IPS-20b (cell line): ENCODE data around the gene VEGFA.
"Not testable (repeated sequence)": the region's sequence is repeated elsewhere in the genome, so short reads cannot be mapped to it uniquely, and the experiment has no call there.

Experiments used
- H3K27ac ChIP-seq: one replicate; pipeline ENCODE4 v1.5.1; 2013; ENCODE audit warnings: low read length
- H3K27me3 ChIP-seq: 2 replicates; pipeline ENCODE4 v1.6.1; 2013; ENCODE audit warnings: mild to moderate bottlenecking, low read length, inconsistent platforms; ENCODE audit not compliant: insufficient read depth
- H3K36me3 ChIP-seq: 2 replicates; pipeline ENCODE4 v1.6.1; 2013; ENCODE audit warnings: low read depth, mild to moderate bottlenecking, inconsistent platforms, low read length, moderate library complexity; ENCODE audit not compliant: insufficient read depth
- H3K4me1 ChIP-seq: 2 replicates; pipeline ENCODE4 v1.6.1; 2013; ENCODE audit warnings: mild to moderate bottlenecking, control low read depth, inconsistent platforms, low read length, moderate library complexity; ENCODE audit not compliant: insufficient read depth
- H3K4me3 ChIP-seq: 2 replicates; pipeline ENCODE4 v1.5.1; 2013; ENCODE audit warnings: mild to moderate bottlenecking, low read length, inconsistent platforms
- H3K9ac ChIP-seq: 2 replicates; pipeline ENCODE4 v1.6.1; 2013; ENCODE audit warnings: low read depth, mild to moderate bottlenecking, inconsistent platforms, low read length, moderate library complexity
- H3K9me3 ChIP-seq: 2 replicates; pipeline ENCODE4 v1.6.1; 2013; ENCODE audit warnings: mild to moderate bottlenecking, low read depth, low read length, inconsistent platforms; ENCODE audit not compliant: insufficient read depth

VEGFA gene

GRCh38 chr6:43806758-43807227 lies 36.8 kb downstream of the VEGFA start:
- H3K9me3 ChIP-seq = no peaks in the 10 kb centered on the region
- no peaks in the 10 kb centered on the region for H3K27me3 ChIP-seq
- no peak overlapping the region for H3K27ac ChIP-seq
- H3K36me3 ChIP-seq = no peaks in the 10 kb centered on the region
- no peaks in the 10 kb centered on the region for H3K4me1 ChIP-seq
- H3K4me3 ChIP-seq = no peak overlapping the region
- no peak overlapping the region for H3K9ac ChIP-seq

- no peaks in the 10 kb centered on the region for H3K9me3 ChIP-seq
- H3K36me3 ChIP-seq = no peaks in the 10 kb centered on the region
- no peak overlapping the region for H3K27ac ChIP-seq
- no peaks in the 10 kb centered on the region for H3K4me1 ChIP-seq
- no peaks in the 10 kb centered on the region for H3K27me3 ChIP-seq
- no peak overlapping the region for H3K4me3 ChIP-seq
- no peak overlapping the region for H3K9ac ChIP-seq
Measured at GRCh38 chr6:43807228-43808061, 37.4 kb downstream of the VEGFA start.

GRCh38 chr6:43808412-43808811 lies 38.4 kb downstream of the VEGFA start:
- H3K27me3 ChIP-seq = no peaks in the 10 kb centered on the region
- no peak overlapping the region for H3K27ac ChIP-seq
- no peaks in the 10 kb centered on the region for H3K4me1 ChIP-seq
- no peak overlapping the region for H3K9ac ChIP-seq
- no peaks in the 10 kb centered on the region for H3K36me3 ChIP-seq
- no peak overlapping the region for H3K4me3 ChIP-seq
- H3K9me3 ChIP-seq = no peaks in the 10 kb centered on the region

GRCh38 chr6:43809417-43810305 lies 39.6 kb downstream of the VEGFA start:
- H3K9ac ChIP-seq = no peak overlapping the region
- no peaks in the 10 kb centered on the region for H3K27me3 ChIP-seq
- no peak overlapping the region for H3K4me3 ChIP-seq
- H3K36me3 ChIP-seq = no peaks in the 10 kb centered on the region
- no peaks in the 10 kb centered on the region for H3K4me1 ChIP-seq
- no peaks in the 10 kb centered on the region for H3K9me3 ChIP-seq
- no peak overlapping the region for H3K27ac ChIP-seq

- H3K9ac ChIP-seq = no peak overlapping the region
- no peak overlapping the region for H3K4me3 ChIP-seq
- H3K27ac ChIP-seq = no peak overlapping the region
- H3K9me3 ChIP-seq = no peaks in the 10 kb centered on the region
- H3K27me3 ChIP-seq = no peaks in the 10 kb centered on the region
- H3K4me1 ChIP-seq = no peaks in the 10 kb centered on the region
- H3K36me3 ChIP-seq = no peaks in the 10 kb centered on the region
Measured at GRCh38 chr6:43810965-43811732, 41.1 kb downstream of the VEGFA start.

GRCh38 chr6:43811733-43812099 lies 41.7 kb downstream of the VEGFA start:
- Histone ChIP-seq H3K27ac (no peak overlapping the region), H3K9me3 (no peaks in the 10 kb centered on the region), H3K36me3 (no peaks in the 10 kb centered on the region), H3K9ac (no peak overlapping the region), H3K4me3 (no peak overlapping the region), H3K27me3 (no peaks in the 10 kb centered on the region), H3K4me1 (no peaks in the 10 kb centered on the region)

GRCh38 chr6:43812850-43813578 lies 43.0 kb downstream of the VEGFA start:
- no peak overlapping the region for H3K9ac ChIP-seq
- H3K27ac ChIP-seq = no peak overlapping the region
- no peak overlapping the region for H3K4me3 ChIP-seq
- H3K36me3 ChIP-seq = no peaks in the 10 kb centered on the region
- no peaks in the 10 kb centered on the region for H3K4me1 ChIP-seq
- no peaks in the 10 kb centered on the region for H3K9me3 ChIP-seq
- H3K27me3 ChIP-seq = no peaks in the 10 kb centered on the region

- H3K9me3 ChIP-seq = no peaks in the 10 kb centered on the region
- no peak overlapping the region for H3K9ac ChIP-seq
- no peaks in the 10 kb centered on the region for H3K36me3 ChIP-seq
- no peak overlapping the region for H3K27ac ChIP-seq
- H3K4me3 ChIP-seq = no peak overlapping the region
- no peaks in the 10 kb centered on the region for H3K4me1 ChIP-seq
- H3K27me3 ChIP-seq = no peaks in the 10 kb centered on the region
Measured at GRCh38 chr6:43814111-43814510, 44.1 kb downstream of the VEGFA start.

- Histone ChIP-seq H3K9ac (no peak overlapping the region), H3K36me3 (no peaks in the 10 kb centered on the region), H3K27me3 (no peaks in the 10 kb centered on the region), H3K4me3 (no peak overlapping the region), H3K4me1 (no peaks in the 10 kb centered on the region), H3K27ac (no peak overlapping the region), H3K9me3 (no peaks in the 10 kb centered on the region)
Measured at GRCh38 chr6:43814865-43815264, 44.9 kb downstream of the VEGFA start.

GRCh38 chr6:43817192-43817591 lies 47.2 kb downstream of the VEGFA start:
- Histone ChIP-seq H3K27ac (no peak overlapping the region), H3K9ac (no peak overlapping the region)

GRCh38 chr6:43818973-43819372 lies 49.0 kb downstream of the VEGFA start:
- not testable (repeated sequence) for H3K27ac ChIP-seq, H3K9me3 ChIP-seq, H3K4me3 ChIP-seq, H3K27me3 ChIP-seq, H3K9ac ChIP-seq, H3K4me1 ChIP-seq, H3K36me3 ChIP-seq

More at GRCh38 chr6:43817192-43817591, 47.2 kb downstream of the VEGFA start:
- no peaks in the 10 kb centered on the region for H3K4me1 ChIP-seq
- H3K9me3 ChIP-seq = no peaks in the 10 kb centered on the region
- H3K27me3 ChIP-seq = no peaks in the 10 kb centered on the region
- no peak overlapping the region for H3K4me3 ChIP-seq
- H3K36me3 ChIP-seq = no peaks in the 10 kb centered on the region
